ENCODE data around the gene SKAP1.

DNA sequence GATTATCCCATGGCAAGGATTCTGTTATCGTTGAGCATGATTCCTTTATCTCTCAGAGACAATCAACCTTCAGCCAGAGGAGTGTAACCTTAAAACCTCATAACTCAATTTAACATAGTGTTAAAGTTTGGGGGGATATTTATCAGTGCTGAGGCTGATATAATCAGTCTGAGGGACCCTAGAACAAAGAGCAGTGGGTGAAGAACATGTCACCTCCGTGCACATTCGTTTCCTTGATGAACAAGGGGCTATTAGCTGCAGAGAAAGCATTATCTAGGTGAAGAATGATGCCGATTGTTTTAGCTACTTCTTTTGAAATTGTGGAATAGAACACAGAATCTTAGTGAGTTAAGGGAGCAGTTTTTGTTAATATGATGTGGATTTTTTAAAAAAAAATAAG, 99.1 kb downstream of the SKAP1 start:
- TF ChIP-seq, protein P1, sequence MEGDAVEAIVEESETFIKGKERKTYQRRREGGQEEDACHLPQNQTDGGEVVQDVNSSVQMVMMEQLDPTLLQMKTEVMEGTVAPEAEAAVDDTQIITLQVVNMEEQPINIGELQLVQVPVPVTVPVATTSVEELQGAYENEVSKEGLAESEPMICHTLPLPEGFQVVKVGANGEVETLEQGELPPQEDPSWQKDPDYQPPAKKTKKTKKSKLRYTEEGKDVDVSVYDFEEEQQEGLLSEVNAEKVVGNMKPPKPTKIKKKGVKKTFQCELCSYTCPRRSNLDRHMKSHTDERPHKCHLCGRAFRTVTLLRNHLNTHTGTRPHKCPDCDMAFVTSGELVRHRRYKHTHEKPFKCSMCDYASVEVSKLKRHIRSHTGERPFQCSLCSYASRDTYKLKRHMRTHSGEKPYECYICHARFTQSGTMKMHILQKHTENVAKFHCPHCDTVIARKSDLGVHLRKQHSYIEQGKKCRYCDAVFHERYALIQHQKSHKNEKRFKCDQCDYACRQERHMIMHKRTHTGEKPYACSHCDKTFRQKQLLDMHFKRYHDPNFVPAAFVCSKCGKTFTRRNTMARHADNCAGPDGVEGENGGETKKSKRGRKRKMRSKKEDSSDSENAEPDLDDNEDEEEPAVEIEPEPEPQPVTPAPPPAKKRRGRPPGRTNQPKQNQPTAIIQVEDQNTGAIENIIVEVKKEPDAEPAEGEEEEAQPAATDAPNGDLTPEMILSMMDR (IDR thresholded peaks at IDR 0.05; ENCODE audit: insufficient read depth, low read depth, low read length) = no peak
- no peak for TF ChIP-seq EZH2 (IDR thresholded peaks at IDR 0.05; ENCODE audit: insufficient read depth, low read length)
